C4-2B (cell line): Measurements from ENCODE around the gene BNIP2.

Experiments used
- H3K27ac ChIP-seq: fragments of 450-650 bp; 2 replicates; pipeline ENCODE4 v1.5.1; 2017
- ZFX ChIP-seq: fragments of 450-650 bp; IDR thresholded peaks from 2 replicates; pipeline ENCODE4 v1.6.1; 2017
- TF ChIP-seq, protein P1 (sequence below): fragments of 450-650 bp; conservative IDR thresholded peaks from 2 replicates; pipeline ENCODE4 v1.5.1; 2017; ENCODE audit warnings: mild to moderate bottlenecking

BNIP2 gene

DNA sequence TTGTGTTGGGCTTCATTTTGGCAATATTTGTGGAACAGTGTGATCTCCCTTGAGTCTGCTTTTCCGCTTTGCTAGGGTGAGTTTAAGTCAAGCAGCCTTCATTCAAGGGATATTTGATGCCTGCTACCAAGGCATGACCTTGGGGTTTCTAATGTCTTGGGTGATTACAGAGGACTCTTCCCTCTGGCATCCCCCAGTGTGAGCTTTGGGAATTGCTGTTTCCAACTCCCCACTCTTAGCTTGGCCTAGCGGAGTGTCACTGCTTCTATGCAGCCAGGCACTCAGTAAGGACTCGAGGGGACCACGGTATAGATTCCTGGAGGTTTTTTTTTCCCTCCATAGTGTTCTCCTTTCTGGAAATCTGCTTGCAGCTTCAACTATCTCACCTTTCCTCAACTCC, 56.4 kb downstream of the BNIP2 start:
- TF ChIP-seq, protein P1, sequence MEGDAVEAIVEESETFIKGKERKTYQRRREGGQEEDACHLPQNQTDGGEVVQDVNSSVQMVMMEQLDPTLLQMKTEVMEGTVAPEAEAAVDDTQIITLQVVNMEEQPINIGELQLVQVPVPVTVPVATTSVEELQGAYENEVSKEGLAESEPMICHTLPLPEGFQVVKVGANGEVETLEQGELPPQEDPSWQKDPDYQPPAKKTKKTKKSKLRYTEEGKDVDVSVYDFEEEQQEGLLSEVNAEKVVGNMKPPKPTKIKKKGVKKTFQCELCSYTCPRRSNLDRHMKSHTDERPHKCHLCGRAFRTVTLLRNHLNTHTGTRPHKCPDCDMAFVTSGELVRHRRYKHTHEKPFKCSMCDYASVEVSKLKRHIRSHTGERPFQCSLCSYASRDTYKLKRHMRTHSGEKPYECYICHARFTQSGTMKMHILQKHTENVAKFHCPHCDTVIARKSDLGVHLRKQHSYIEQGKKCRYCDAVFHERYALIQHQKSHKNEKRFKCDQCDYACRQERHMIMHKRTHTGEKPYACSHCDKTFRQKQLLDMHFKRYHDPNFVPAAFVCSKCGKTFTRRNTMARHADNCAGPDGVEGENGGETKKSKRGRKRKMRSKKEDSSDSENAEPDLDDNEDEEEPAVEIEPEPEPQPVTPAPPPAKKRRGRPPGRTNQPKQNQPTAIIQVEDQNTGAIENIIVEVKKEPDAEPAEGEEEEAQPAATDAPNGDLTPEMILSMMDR = peak; percentile 51
- TF ChIP-seq ZFX = no peak
- no peak overlapping the region for H3K27ac ChIP-seq

DNA sequence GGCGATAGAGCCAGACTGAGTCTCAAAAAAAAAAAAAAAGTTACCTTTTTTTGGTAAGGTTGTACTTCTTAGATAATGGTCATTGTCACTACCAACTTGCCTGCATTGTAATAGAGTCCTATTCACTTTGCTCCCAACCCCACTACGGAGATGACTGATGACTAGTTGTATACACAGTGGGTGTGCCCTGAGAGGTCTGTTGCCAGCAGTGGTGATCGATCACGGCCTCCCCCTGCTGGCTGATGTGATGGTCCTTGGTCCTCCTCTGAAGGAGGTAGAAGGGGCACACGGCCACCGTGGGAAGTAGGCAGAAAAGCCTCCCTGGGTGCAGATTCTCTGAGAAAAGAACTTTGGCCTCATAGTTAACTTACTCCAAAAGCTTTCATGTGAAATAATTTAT, 66.8 kb downstream of the BNIP2 start:
- no peak for TF ChIP-seq ZFX
- TF ChIP-seq, protein P1 = peak; percentile 49
- no peak overlapping the region for H3K27ac ChIP-seq

DNA sequence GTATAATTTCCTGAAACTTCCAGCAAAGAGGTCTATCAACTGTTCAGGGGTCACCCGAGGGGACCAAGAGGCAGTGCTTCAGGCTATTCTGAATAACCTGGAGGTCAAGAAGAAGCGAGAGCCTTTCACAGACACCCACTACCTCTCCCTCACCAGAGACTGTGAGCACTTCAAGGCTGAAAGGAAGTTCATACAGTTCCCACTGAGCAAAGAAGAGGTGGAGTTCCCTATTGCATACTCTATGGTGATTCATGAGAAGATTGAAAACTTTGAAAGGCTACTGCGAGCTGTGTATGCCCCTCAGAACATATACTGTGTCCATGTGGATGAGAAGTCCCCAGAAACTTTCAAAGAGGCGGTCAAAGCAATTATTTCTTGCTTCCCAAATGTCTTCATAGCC, 70.7 kb downstream of the BNIP2 start:
- H3K27ac ChIP-seq = no peak overlapping the region
- TF ChIP-seq ZFX = no peak
- TF ChIP-seq, protein P1 = no peak

DNA sequence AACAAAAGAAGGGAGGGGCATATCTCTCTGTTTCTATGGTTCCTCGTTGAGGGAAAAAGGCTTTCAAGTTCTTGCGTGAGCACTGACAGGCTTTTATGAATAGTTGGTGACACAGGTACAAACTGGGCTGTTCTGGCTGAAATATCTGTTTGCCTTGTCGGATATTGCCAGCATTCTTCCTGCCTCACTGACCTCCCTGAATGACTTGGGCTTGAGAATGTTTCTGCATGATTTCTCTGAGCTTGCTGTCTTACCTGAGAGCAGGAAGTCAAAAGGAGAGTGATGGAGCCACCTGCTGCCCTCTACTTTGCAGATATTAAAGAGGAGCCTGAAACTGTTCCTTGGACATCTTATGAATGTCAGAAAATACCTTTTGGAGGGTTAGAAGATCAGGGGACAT, 72.7 kb downstream of the BNIP2 start:
- H3K27ac ChIP-seq = no peak overlapping the region
- TF ChIP-seq ZFX = no peak
- TF ChIP-seq, protein P1 = peak; percentile 37

DNA sequence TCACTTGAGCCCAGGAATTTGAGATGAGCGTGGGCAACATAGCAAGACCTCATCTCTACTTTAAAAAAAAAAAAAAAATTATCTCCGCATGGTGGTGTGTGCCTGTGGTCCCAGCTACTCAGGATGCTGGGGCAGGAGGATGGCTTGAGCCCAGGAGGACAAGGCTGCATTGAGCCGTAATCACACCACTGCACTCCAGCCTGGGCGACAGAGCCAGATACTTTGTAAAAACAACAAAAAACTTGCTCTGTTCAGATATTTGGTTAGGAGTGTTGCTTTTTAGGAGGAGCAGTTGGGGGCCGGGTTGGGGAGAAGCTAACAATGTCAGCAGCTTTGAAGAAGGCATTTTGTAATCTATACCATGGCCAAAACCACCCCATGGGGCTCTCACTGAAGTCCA, 73.5 kb downstream of the BNIP2 start:
- TF ChIP-seq, protein P1 = no peak
- no peak for TF ChIP-seq ZFX
- no peak overlapping the region for H3K27ac ChIP-seq

DNA sequence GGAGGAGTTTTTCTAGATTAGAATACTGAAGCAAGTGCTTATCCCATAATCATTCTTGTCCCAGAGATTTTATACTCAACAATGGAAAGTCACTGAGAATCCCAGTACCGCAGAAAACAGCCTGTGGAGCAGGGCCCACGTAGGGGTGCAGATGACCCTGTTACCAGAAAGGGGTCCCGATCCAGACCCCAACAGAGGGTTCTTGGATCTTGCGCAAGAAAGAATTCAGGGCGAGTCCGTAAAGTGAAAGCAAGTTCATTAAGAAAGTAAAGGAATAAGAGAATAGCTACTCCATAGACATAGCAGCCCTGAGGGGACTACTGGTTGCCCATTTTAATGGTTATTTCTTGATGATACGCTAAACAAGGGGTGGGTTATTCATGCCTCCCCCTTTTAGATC, 75.0 kb downstream of the BNIP2 start:
- TF ChIP-seq ZFX = no peak
- TF ChIP-seq, protein P1 = no peak
- no peak overlapping the region for H3K27ac ChIP-seq

DNA sequence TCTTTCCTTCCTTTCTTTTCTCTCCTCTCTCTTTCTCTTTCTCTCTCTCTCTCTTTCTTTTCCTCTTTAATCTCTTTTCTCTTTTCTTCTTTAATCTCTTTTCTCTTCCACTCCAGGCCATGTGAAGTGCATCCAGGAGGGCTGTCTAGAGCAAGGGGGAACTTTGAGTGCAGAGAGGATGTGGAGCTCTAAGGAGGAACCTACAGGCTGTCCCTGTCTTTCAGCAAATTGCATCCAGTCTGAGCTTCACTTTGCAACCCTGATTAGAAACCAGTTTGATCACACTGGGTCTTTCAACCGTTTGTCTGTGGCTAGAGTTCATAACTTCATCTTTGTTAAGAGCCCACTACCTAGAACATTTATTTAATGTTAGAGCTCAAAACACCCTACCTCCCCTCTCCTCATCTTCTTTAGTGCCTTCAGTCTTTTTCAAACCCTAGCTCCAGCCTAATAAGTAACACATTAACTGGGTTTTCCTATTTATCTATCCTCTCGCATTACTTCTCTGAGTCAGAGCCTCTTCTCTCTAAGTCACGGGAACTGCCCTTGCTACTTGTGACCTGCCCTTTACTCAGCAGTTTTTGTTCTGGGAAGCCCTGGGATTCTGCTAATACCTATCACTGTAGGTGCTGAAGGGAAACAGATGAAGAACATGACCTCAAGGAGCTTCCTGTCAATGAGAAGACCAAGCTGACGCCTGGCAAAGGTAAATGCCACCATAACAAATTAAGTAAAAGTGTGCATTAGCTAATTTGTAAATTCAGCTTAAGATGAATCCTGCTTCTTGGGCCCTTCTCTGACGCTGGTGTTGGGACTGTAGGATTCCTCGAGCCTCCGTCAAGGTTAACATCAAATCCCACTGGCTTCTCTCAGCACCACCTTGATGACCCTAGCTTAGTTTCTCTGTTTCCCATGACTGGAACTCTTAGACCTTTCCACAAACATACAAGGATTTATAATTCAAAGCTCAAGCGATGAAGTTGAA, 77.6 kb downstream of the BNIP2 start, which contains the start of gene GCNT3:
Gene GCNT3, plus strand, starts transcription at position 508 of the 985 bp plus-strand sequence. CDS start 6,456 bp downstream, outside the sequence.
- no peak for TF ChIP-seq ZFX
- TF ChIP-seq, protein P1 = no peak
- no peak within 1 kb of the TSS for H3K27ac ChIP-seq
